Endodermal cell (in vitro differentiated cells): ENCODE measurements around the gene OR6N1. TPM values are rescaled to one million over a fixed set of nuclear protein-coding genes. Genes with fewer than 3 reads are reported as not detected.

ENCODE experiments used
- DNase-seq: peaks from one replicate; pipeline ENCODE4 v3.0.0-alpha.2; 2017
- H3K27ac ChIP-seq: 2 replicates; pipeline ENCODE4 v1.5.1; 2013; ENCODE audit warnings: mild to moderate bottlenecking, low read depth, low read length, moderate library complexity
- H3K27me3 ChIP-seq: 2 replicates; pipeline ENCODE4 v1.6.1; 2013; ENCODE audit warnings: mild to moderate bottlenecking, low read length, moderate library complexity; ENCODE audit not compliant: insufficient read depth, control insufficient read depth, poor library complexity, severe bottlenecking
- H3K36me3 ChIP-seq: 2 replicates; pipeline ENCODE4 v1.7.0; 2013; ENCODE audit warnings: mild to moderate bottlenecking, low read length, moderate library complexity; ENCODE audit not compliant: control insufficient read depth, insufficient read depth
- H3K4me1 ChIP-seq: one replicate; pipeline ENCODE4 v1.7.0; 2013; ENCODE audit warnings: low read length; ENCODE audit not compliant: control insufficient read depth, insufficient read depth
- H3K4me3 ChIP-seq: 2 replicates; pipeline ENCODE4 v1.5.1; 2013; ENCODE audit warnings: mild to moderate bottlenecking, low read length, moderate library complexity
- H3K9ac ChIP-seq: 2 replicates; pipeline ENCODE4 v1.6.1; 2013; ENCODE audit warnings: mild to moderate bottlenecking, low read length, moderate library complexity; ENCODE audit not compliant: poor library complexity, severe bottlenecking; ENCODE audit errors: extremely low read depth
- H3K9me3 ChIP-seq: 2 replicates; pipeline ENCODE4 v1.6.1; 2013; ENCODE audit warnings: mild to moderate bottlenecking, low read length, moderate library complexity; ENCODE audit not compliant: control insufficient read depth
- H3K27ac Mint-ChIP-seq: 2 replicates; pipeline ENCODE4 v1.8.0; 2020; ENCODE audit warnings: mixed read lengths
- H3K27me3 Mint-ChIP-seq: 2 replicates; pipeline ENCODE4 v1.8.0; 2021; ENCODE audit warnings: mild to moderate bottlenecking, mixed read lengths; ENCODE audit not compliant: insufficient read depth
- H3K36me3 Mint-ChIP-seq: 2 replicates; pipeline ENCODE4 v1.8.0; 2020; ENCODE audit warnings: low read depth, mixed read lengths
- H3K4me1 Mint-ChIP-seq: 2 replicates; pipeline ENCODE4 v1.8.0; 2020; ENCODE audit warnings: mixed read lengths
- H3K4me3 Mint-ChIP-seq: 2 replicates; pipeline ENCODE4 v1.8.0; 2020; ENCODE audit warnings: mild to moderate bottlenecking, moderate library complexity, mixed read lengths
- H3K9me3 Mint-ChIP-seq: 2 replicates; pipeline ENCODE4 v1.8.0; 2020; ENCODE audit warnings: mild to moderate bottlenecking, mixed read lengths
- WGBS, 2 experiments: methylation state at CpG; one replicate each; pipeline versions ENCODE4 v1.1.5 to v1.1.7; 2013; ENCODE audit warnings: missing lambda C conversion rate in 2 of 2, mixed read lengths in 1 of 2; ENCODE audit not compliant: insufficient coverage in 1 of 2, insufficient read length in 1 of 2; 5-methylcytosine and 5-hydroxymethylcytosine counted together
- total RNA-seq, 2 donors: library from RNA; stranded (reverse); fragmentation: NEBNext Ultra II Directional in 1 of 2; extraction: Animal tissue kit (Norgen Biotek cat#: 25700) in 1 of 2; gene quantifications; 2 replicates in 1 of 2; 3 replicates in 1 of 2; pipeline ENCODE4 v1.2.1, GENCODE V29; 2021
- TF ChIP-seq, protein P1 (sequence below): fragments of 200-600 bp; sonication (generic); conservative IDR thresholded peaks from 2 replicates; pipeline ENCODE4 v1.5.0; 2021; ENCODE audit warnings: antibody characterized with exemption, mild to moderate bottlenecking

The OR6N1 gene
- total RNA-seq, 2 donors from 2014 or later: not detected

DNA sequence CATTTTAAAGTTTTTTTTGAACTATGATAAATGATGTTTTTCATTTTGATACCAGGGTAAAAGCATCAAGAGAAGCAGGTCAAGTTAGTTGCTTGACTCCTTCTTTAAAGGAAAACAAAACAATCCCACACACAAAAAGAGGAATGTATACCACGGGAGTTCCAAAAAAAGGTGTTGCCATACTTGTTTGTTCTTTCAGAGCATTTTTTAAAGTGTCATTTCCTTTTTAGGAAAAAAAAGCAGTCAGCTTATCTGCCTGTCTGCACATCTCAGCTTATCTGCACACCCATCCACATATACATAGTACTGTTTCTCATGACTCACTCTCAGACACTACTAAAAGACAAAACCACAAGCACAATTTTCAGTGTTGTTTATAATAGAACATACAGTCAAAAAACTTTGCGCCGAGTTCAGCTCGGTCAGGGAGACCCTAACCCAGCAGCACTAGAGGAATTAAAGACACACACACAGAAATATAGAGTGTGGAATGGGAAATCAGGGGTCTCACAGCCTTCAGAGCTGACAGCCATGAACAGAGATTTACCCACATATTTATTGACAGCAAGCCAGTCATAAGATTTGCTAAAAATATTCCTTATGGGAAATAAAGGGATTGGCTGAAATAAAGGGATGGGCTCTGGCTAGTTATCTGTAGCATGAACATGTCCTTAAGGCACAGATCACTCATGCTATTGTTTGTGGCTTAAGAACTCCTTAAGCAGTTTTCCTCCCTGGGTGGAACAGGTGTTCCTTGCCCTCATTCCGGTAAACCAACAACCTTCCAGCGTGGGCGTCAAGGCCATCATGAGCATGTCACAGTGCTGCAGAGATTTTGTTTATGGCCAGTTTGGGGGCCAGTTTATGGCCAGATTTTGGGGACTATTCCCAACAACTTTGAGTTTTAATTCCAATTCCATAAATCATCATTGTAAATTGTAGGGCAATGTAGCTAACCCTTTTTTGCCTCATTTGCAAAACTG, 47.8 kb upstream of the OR6N1 start:
- H3K9me3 ChIP-seq: peaks cover 3% of the 10 kb centered on the region
- Mint-ChIP-seq H3K9me3 (peaks cover 6% of the 10 kb centered on the region), H3K27me3 (no peaks in the 10 kb centered on the region), H3K4me3 (no peak overlapping the region), H3K36me3 (peaks cover 2% of the 10 kb centered on the region), H3K27ac (no peak overlapping the region), H3K4me1 (no peaks in the 10 kb centered on the region)
- no peaks in the 10 kb centered on the region for H3K27me3 ChIP-seq
- no peak overlapping the region for H3K4me3 ChIP-seq
- H3K36me3 ChIP-seq: no peaks in the 10 kb centered on the region
- H3K27ac ChIP-seq: no peak overlapping the region
- WGBS, 2 experiments: 92 to 100% methylated on average over 1 to 7 of the region's 7 CpGs
- no peak overlapping the region for H3K9ac ChIP-seq
- TF ChIP-seq, protein P1, sequence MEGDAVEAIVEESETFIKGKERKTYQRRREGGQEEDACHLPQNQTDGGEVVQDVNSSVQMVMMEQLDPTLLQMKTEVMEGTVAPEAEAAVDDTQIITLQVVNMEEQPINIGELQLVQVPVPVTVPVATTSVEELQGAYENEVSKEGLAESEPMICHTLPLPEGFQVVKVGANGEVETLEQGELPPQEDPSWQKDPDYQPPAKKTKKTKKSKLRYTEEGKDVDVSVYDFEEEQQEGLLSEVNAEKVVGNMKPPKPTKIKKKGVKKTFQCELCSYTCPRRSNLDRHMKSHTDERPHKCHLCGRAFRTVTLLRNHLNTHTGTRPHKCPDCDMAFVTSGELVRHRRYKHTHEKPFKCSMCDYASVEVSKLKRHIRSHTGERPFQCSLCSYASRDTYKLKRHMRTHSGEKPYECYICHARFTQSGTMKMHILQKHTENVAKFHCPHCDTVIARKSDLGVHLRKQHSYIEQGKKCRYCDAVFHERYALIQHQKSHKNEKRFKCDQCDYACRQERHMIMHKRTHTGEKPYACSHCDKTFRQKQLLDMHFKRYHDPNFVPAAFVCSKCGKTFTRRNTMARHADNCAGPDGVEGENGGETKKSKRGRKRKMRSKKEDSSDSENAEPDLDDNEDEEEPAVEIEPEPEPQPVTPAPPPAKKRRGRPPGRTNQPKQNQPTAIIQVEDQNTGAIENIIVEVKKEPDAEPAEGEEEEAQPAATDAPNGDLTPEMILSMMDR: no peak
- H3K4me1 ChIP-seq: no peaks in the 10 kb centered on the region
- no peak for DNase-seq

DNA sequence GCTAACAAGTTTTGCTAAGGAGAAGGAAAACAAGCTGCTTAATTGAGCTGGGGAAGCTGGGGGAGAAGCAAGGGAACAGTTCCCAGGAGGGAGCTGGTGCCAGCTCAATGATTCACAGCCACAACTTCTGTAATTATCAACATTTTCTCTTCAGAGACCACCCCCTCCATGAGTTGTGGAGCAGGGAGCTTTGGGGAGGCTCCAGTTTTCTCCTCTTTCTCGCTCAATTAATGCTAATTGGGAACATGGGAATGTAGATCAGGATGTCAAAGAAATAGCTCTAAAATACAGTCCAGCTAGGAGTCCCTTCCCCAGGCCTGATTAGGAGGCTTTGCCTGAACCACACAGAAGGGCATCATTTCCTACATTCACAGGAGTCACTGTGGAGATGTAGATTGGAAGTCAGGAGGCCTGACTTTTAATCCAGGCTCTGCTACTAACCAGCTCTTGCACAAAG, 47.0 kb upstream of the OR6N1 start:
- Histone ChIP-seq H3K4me3 (no peak overlapping the region), H3K9me3 (peaks cover 3% of the 10 kb centered on the region), H3K9ac (no peak overlapping the region), H3K36me3 (no peaks in the 10 kb centered on the region), H3K27me3 (no peaks in the 10 kb centered on the region), H3K27ac (no peak overlapping the region), H3K4me1 (no peaks in the 10 kb centered on the region)
- no peaks in the 10 kb centered on the region for H3K4me1 Mint-ChIP-seq
- DNase-seq: no peak
- H3K27me3 Mint-ChIP-seq: no peaks in the 10 kb centered on the region
- TF ChIP-seq, protein P1: no peak
- WGBS, 2 experiments: 100% methylated on average over 1 of the region's 1 CpG; no CpG with 5 or more reads in 1 of the 2 experiments
- H3K36me3 Mint-ChIP-seq: peaks cover 2% of the 10 kb centered on the region
- H3K4me3 Mint-ChIP-seq: no peak overlapping the region
- no peak overlapping the region for H3K27ac Mint-ChIP-seq
- H3K9me3 Mint-ChIP-seq: peaks cover 6% of the 10 kb centered on the region

DNA sequence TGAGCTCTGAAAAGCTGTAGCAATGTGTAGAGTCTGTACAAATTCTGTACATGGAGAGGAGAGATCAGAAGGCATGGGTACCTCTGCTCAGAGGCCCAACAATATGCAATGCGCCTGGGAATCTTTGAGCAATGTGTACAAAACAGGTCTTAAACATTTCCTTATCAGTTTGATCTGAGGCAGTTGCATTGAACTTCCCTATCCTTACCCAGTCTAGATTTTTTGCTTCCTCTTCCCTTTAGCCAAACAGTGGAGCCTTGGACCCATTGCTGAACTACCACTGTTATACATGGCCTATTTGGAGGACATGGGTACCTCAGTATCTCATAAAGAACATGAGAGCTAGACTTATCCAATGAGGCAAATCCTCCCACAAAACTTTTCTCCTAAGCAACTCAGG, 46.6 kb upstream of the OR6N1 start:
- peaks cover 2% of the 10 kb centered on the region for H3K36me3 Mint-ChIP-seq
- TF ChIP-seq, protein P1: no peak
- WGBS, 2 experiments: 89 to 100% methylated on average over 1 of the region's 1 CpG
- H3K27ac ChIP-seq: no peak overlapping the region
- no peaks in the 10 kb centered on the region for H3K4me1 Mint-ChIP-seq
- H3K9me3 ChIP-seq: peaks cover 3% of the 10 kb centered on the region
- H3K9me3 Mint-ChIP-seq: peaks cover 3% of the 10 kb centered on the region
- H3K4me1 ChIP-seq: no peaks in the 10 kb centered on the region
- no peaks in the 10 kb centered on the region for H3K27me3 ChIP-seq
- no peak overlapping the region for H3K4me3 Mint-ChIP-seq
- H3K4me3 ChIP-seq: no peak overlapping the region
- DNase-seq: no peak
- no peak overlapping the region for H3K9ac ChIP-seq
- no peak overlapping the region for H3K27ac Mint-ChIP-seq
- no peaks in the 10 kb centered on the region for H3K27me3 Mint-ChIP-seq
- H3K36me3 ChIP-seq: no peaks in the 10 kb centered on the region
